CD14-positive monocyte (primary cell): Measurements from ENCODE around the gene CENPL. TPM values are rescaled to one million over a fixed set of nuclear protein-coding genes. Genes with fewer than 3 reads are reported as not detected.
A peak's percentile ranks its signal among the peaks of the same experiment; 100 is the strongest.

Experiments used
- DNase-seq, 3 donors: peaks; one replicate each; pipeline ENCODE4 v3.0.0-alpha.2; 2011 to 2022
- H2AFZ ChIP-seq: 2 replicates; pipeline ENCODE4 v1.6.0; 2012; ENCODE audit warnings: mild to moderate bottlenecking, low read depth, low read length, inconsistent platforms; ENCODE audit not compliant: insufficient read depth, poor library complexity, severe bottlenecking
- H3K27ac ChIP-seq, 2 donors: 1 replicate in 1 of 2; 2 replicates in 1 of 2; pipeline ENCODE4 v1.5.1; 2012 to 2013; ENCODE audit warnings: low read length in 2 of 2, control low read depth in 1 of 2, inconsistent platforms in 1 of 2, low read depth in 1 of 2, mild to moderate bottlenecking in 1 of 2
- H3K27me3 ChIP-seq, 2 donors: one replicate each; pipeline versions ENCODE4 v1.6.0 to v1.6.1; 2011 to 2013; ENCODE audit warnings: low read length in 2 of 2; ENCODE audit not compliant: control insufficient read depth in 2 of 2, insufficient read depth in 2 of 2
- H3K36me3 ChIP-seq, 2 donors: replicated peaks in 1 of 2; 1 replicate in 1 of 2; 2 replicates in 1 of 2; pipeline versions ENCODE4 v1.5.1 to v1.6.1; 2012 to 2013; ENCODE audit warnings: low read length in 2 of 2, control low read depth in 1 of 2, inconsistent platforms in 1 of 2, mild to moderate bottlenecking in 1 of 2; ENCODE audit not compliant: insufficient read depth in 2 of 2, control insufficient read depth in 1 of 2
- H3K4me1 ChIP-seq, 2 donors: 1 replicate in 1 of 2; 2 replicates in 1 of 2; pipeline versions ENCODE4 v1.5.1 to v1.6.1; 2012 to 2013; ENCODE audit warnings: low read length in 2 of 2, control low read depth in 1 of 2, inconsistent platforms in 1 of 2, mild to moderate bottlenecking in 1 of 2, moderate library complexity in 1 of 2; ENCODE audit not compliant: insufficient read depth in 2 of 2, control insufficient read depth in 1 of 2
- H3K4me2 ChIP-seq: replicated peaks from 2 replicates; pipeline ENCODE3; 2012; ENCODE audit warnings: low read length, moderate library complexity, mild to moderate bottlenecking; ENCODE audit not compliant: poor library complexity, severe bottlenecking; ENCODE audit errors: extremely low read depth
- H3K4me3 ChIP-seq, 3 experiments: fragments of 200-600 bp in 1 of 3; sonication (generic) in 1 of 3; replicated peaks in 1 of 3; 1 replicate in 2 of 3; 2 replicates in 1 of 3; pipeline ENCODE4 v1.5.1; 2011 to 2013; ENCODE audit warnings: low read length in 3 of 3, mild to moderate bottlenecking in 3 of 3, control low read depth in 2 of 3, low read depth in 2 of 3, inconsistent platforms in 1 of 3, moderate library complexity in 1 of 3
- H3K79me2 ChIP-seq: 2 replicates; pipeline ENCODE4 v1.6.0; 2012; ENCODE audit warnings: mild to moderate bottlenecking, control low read depth, inconsistent platforms, low read length, moderate library complexity; ENCODE audit not compliant: insufficient read depth
- H3K9ac ChIP-seq: 2 replicates; pipeline ENCODE4 v1.6.0; 2017; ENCODE audit warnings: low read length, mild to moderate bottlenecking; ENCODE audit not compliant: insufficient read depth, poor library complexity, severe bottlenecking
- H3K9me3 ChIP-seq, 2 donors: replicated peaks in 1 of 2; 1 replicate in 1 of 2; 2 replicates in 1 of 2; pipeline versions ENCODE4 v1.5.1 to v1.6.1; 2012 to 2013; ENCODE audit warnings: low read length in 2 of 2, control low read depth in 1 of 2; ENCODE audit not compliant: control insufficient read depth in 1 of 2, insufficient read depth in 1 of 2
- H4K20me1 ChIP-seq: 2 replicates; pipeline ENCODE4 v1.6.0; 2012; ENCODE audit warnings: mild to moderate bottlenecking, low read length, control low read depth, moderate library complexity; ENCODE audit not compliant: insufficient read depth
- H3K27ac Mint-ChIP-seq, 7 donors: one replicate each; pipeline ENCODE4 v1.8.0; 2020; ENCODE audit warnings: mild to moderate bottlenecking in 7 of 7, mixed read lengths in 7 of 7, moderate library complexity in 6 of 7, inconsistent platforms in 2 of 7
- H3K27me3 Mint-ChIP-seq, 3 donors: one replicate each; pipeline ENCODE4 v1.8.0; 2021 to 2022; ENCODE audit warnings: low read depth in 3 of 3, mild to moderate bottlenecking in 3 of 3, mixed read lengths in 3 of 3, moderate library complexity in 3 of 3, inconsistent platforms in 1 of 3
- H3K36me3 Mint-ChIP-seq, 2 donors: one replicate each; pipeline ENCODE4 v1.8.0; 2020; ENCODE audit warnings: mixed read lengths in 2 of 2, inconsistent platforms in 1 of 2, mild to moderate bottlenecking in 1 of 2
- H3K4me1 Mint-ChIP-seq: one replicate; pipeline ENCODE4 v1.8.0; 2020; ENCODE audit warnings: mild to moderate bottlenecking, mixed read lengths
- H3K4me3 Mint-ChIP-seq, 2 donors: one replicate each; pipeline ENCODE4 v1.8.0; 2020; ENCODE audit warnings: mild to moderate bottlenecking in 2 of 2, mixed read lengths in 2 of 2, moderate library complexity in 1 of 2
- H3K9me3 Mint-ChIP-seq, 7 donors: one replicate each; pipeline ENCODE4 v1.8.0; 2020 to 2022; ENCODE audit warnings: mixed read lengths in 7 of 7, mild to moderate bottlenecking in 6 of 7, moderate library complexity in 6 of 7, inconsistent platforms in 2 of 7
- WGBS: methylation state at CpG from one replicate; pipeline ENCODE4 v1.1.5; 2013; ENCODE audit warnings: missing lambda C conversion rate; ENCODE audit not compliant: insufficient coverage; 5-methylcytosine and 5-hydroxymethylcytosine counted together
- intact Hi-C, 2 donors: fragments of 100-400 bp; cut with micrococcal nuclease; formaldehyde crosslinking; loops; one replicate each; pipeline versions ENCODE4 v1.15.0 to v1.15.1; 2023
- polyA plus RNA-seq, 3 donors: library from polyadenylated mRNA; depleted of rRNA in 1 of 3; unstranded in 2 of 3; stranded (reverse) in 1 of 3; fragments of 300-500 nt in 2 of 3; fragments of >200 nt in 1 of 3; fragmentation: Illumina TruSeq in 2 of 3; gene quantifications; 1 replicate in 2 of 3; 2 replicates in 1 of 3; pipeline ENCODE4 v1.2.3, GENCODE V29; 2012 to 2021
- TF ChIP-seq, protein P1 (sequence below): fragments of 200-600 bp; IDR thresholded peaks from one replicate; pipeline ENCODE4 v1.8.0; 2022; ENCODE audit warnings: antibody characterized with exemption, mild to moderate bottlenecking

The CENPL gene
- polyA plus RNA-seq, 3 donors: 0.49 to 2.6 (median 0.81) TPM

- TF ChIP-seq, protein P1, sequence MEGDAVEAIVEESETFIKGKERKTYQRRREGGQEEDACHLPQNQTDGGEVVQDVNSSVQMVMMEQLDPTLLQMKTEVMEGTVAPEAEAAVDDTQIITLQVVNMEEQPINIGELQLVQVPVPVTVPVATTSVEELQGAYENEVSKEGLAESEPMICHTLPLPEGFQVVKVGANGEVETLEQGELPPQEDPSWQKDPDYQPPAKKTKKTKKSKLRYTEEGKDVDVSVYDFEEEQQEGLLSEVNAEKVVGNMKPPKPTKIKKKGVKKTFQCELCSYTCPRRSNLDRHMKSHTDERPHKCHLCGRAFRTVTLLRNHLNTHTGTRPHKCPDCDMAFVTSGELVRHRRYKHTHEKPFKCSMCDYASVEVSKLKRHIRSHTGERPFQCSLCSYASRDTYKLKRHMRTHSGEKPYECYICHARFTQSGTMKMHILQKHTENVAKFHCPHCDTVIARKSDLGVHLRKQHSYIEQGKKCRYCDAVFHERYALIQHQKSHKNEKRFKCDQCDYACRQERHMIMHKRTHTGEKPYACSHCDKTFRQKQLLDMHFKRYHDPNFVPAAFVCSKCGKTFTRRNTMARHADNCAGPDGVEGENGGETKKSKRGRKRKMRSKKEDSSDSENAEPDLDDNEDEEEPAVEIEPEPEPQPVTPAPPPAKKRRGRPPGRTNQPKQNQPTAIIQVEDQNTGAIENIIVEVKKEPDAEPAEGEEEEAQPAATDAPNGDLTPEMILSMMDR: no peak
Measured at GRCh38 chr1:173869021-173869359, 44.3 kb upstream of the CENPL start.

DNA sequence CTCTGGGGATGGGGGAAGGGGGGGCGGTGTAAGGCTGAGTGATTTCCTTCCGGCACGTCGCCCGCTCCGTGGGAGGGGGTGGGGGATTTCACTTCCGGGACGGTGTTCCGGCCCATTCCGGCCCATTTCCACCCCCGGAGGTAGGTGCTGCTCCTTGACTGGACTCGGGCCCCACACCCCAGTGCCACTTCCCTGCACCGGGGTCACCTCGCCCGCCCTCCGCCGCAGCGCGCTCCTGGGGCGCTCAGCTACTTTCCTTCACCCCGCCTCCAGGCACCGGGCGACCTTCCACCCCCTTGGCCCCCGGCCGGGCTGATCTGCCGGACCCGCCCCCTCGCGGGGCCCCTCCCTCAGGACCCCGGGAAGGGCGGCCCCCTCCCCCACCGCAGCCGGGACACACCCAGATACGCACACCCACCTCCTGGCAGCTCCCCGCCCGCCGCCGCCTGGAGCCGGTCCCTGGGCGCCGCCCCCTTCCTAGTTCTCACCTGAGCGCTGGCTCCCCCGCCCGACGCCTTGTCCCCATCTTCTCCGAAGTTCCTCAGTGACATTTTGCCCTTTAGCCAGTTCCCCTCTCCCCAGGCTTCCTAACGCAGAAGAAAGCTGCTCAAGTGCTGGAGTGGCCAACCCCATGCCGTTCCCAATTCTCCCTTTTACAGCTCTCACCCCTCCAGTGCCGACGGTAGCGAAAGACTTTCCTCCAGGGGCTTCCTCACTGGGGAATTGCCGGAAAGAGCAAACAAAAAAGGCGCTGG lies 43.8 kb upstream of the CENPL start, which contains the start of gene ZBTB37:
Gene ZBTB37, plus strand, starts transcription at position 115 of the 755 bp plus-strand sequence. CDS start 1,846 bp downstream, outside the sequence.
- Mint-ChIP-seq H3K4me3 (peak within 1 kb of the TSS; percentile 98 to 99), H3K4me1 (peaks cover 53% of the 10 kb centered on the region), H3K36me3 (peaks cover 40 to 45% of the 10 kb centered on the region in 2 donors), H3K27ac (peak within 1 kb of the TSS; percentile 91 to 97 (median 96)), H3K9me3 (peaks cover 0 to 2% (median 0%) of the 10 kb centered on the region in 7 donors), H3K27me3 (peaks cover 0 to 2% (median 0%) of the 10 kb centered on the region in 3 donors)
- Histone ChIP-seq H3K4me2 (peak within 1 kb of the TSS; percentile 83), H3K27ac (peak within 1 kb of the TSS; percentile 86 to 91), H3K79me2 (peaks cover 29% of the 10 kb centered on the region), H4K20me1 (peaks cover 9% of the 10 kb centered on the region), H3K9ac (peak within 1 kb of the TSS; percentile 81), H3K4me3 (peak within 1 kb of the TSS; percentile 89 to 96 (median 94)), H3K36me3 (peaks cover 37 to 53% of the 10 kb centered on the region in 2 donors), H3K9me3 (no peaks in the 10 kb centered on the region), H2AFZ (peak within 1 kb of the TSS; percentile 89), H3K4me1 (peaks cover 22 to 32% of the 10 kb centered on the region in 2 donors), H3K27me3 (no peaks in the 10 kb centered on the region)
- DNase-seq: no peak
- WGBS: 0% methylated on average over 35 of the region's 53 CpGs
- intact Hi-C loops: loop anchor here (1.0 to 10.0 kb wide), 6 partner anchors 41 to 394 kb away; partner anchors contain the start of genes PRDX6 (in 2 of the 2), CENPL (in 1 of the 2) and DARS2 (in 1 of the 2)
- TF ChIP-seq, protein P1: no peak

More at GRCh38 chr1:173869021-173869359, 44.3 kb upstream of the CENPL start:
- H3K27me3 ChIP-seq: no peaks in the 10 kb centered on the region
- peak; percentile 3 to 46 (median 37) for DNase-seq
- H4K20me1 ChIP-seq: peaks cover 9% of the 10 kb centered on the region
- Mint-ChIP-seq H3K4me3 (peak overlapping the region; percentile 98 to 99), H3K27ac (peak overlapping the region; percentile 91 to 97 (median 94)), H3K36me3 (peaks cover 40 to 44% of the 10 kb centered on the region in 2 donors), H3K9me3 (peaks cover 0 to 2% (median 0%) of the 10 kb centered on the region in 7 donors), H3K27me3 (peaks cover 0 to 2% (median 0%) of the 10 kb centered on the region in 3 donors), H3K4me1 (peaks cover 54% of the 10 kb centered on the region)
- intact Hi-C loops: loop anchor here (2.0 to 10.0 kb wide), 5 partner anchors 42 to 394 kb away; partner anchors contain the start of gene PRDX6 (in 2 of the 2)
- H2AFZ ChIP-seq: peak overlapping the region; percentile 89
- H3K27ac ChIP-seq: peak overlapping the region; percentile 86 to 91
- H3K4me3 ChIP-seq: peak overlapping the region; percentile 89 to 96 (median 94)
- H3K9me3 ChIP-seq: no peaks in the 10 kb centered on the region
- peak overlapping the region; percentile 81 for H3K9ac ChIP-seq
- peak overlapping the region; percentile 83 for H3K4me2 ChIP-seq
- WGBS: no CpG with 5 or more reads among the region's 5 CpGs
- H3K36me3 ChIP-seq: peaks cover 31 to 53% of the 10 kb centered on the region in 2 donors
- H3K79me2 ChIP-seq: peaks cover 29% of the 10 kb centered on the region
- peaks cover 22 to 32% of the 10 kb centered on the region in 2 donors for H3K4me1 ChIP-seq
